DOHH2 (cell line): ENCODE measurements around the gene TSC22D3.

Experiments used
- H3F3A ChIP-seq: fragments of 200-600 bp; sonication (generic), shearing (Covaris generic); 2 replicates; pipeline ENCODE4 v1.6.0; 2016; ENCODE audit warnings: antibody characterized with exemption, mild to moderate bottlenecking; ENCODE audit not compliant: control insufficient read depth, insufficient read depth
- H3K27ac ChIP-seq: fragments of 200-600 bp; sonication (generic); 2 replicates; pipeline ENCODE4 v1.5.1; 2014; ENCODE audit warnings: low read depth, mild to moderate bottlenecking, low read length, moderate library complexity
- H3K27me3 ChIP-seq: fragments of 200-600 bp; sonication (generic); 2 replicates; pipeline ENCODE4 v1.6.1; 2014; ENCODE audit warnings: mild to moderate bottlenecking, low read length, mixed read lengths; ENCODE audit not compliant: control insufficient read depth
- H3K36me3 ChIP-seq: fragments of 200-600 bp; sonication (generic); 2 replicates; pipeline ENCODE4 v1.6.1; 2014; ENCODE audit warnings: mild to moderate bottlenecking, low read length, moderate library complexity, mixed read lengths; ENCODE audit not compliant: control insufficient read depth
- H3K4me1 ChIP-seq: fragments of 200-600 bp; sonication (generic); 2 replicates; pipeline ENCODE4 v1.6.1; 2014; ENCODE audit warnings: mild to moderate bottlenecking, low read length, mixed read lengths; ENCODE audit not compliant: control insufficient read depth
- H3K4me2 ChIP-seq: fragments of 200-600 bp; sonication (generic); 2 replicates; pipeline ENCODE4 v1.6.0; 2014; ENCODE audit warnings: mild to moderate bottlenecking, low read length, moderate library complexity
- H3K4me3 ChIP-seq: fragments of 200-600 bp; sonication (generic); 2 replicates; pipeline ENCODE4 v1.5.1; 2014; ENCODE audit warnings: mild to moderate bottlenecking, low read length, mixed read lengths
- H3K79me2 ChIP-seq: fragments of 200-600 bp; sonication (generic); 2 replicates; pipeline ENCODE4 v1.6.1; 2014; ENCODE audit warnings: mild to moderate bottlenecking, low read length, mixed read lengths; ENCODE audit not compliant: control insufficient read depth
- H3K9me2 ChIP-seq: fragments of 200-600 bp; sonication (generic); replicated peaks from 2 replicates; pipeline ENCODE4 v1.6.1; 2014; ENCODE audit warnings: mild to moderate bottlenecking, low read length, mixed read lengths; ENCODE audit not compliant: control insufficient read depth
- H3K9me3 ChIP-seq: fragments of 200-600 bp; sonication (generic); 2 replicates; pipeline ENCODE4 v1.6.1; 2014; ENCODE audit warnings: antibody characterized with exemption, low read length, mixed read lengths; ENCODE audit not compliant: control insufficient read depth, insufficient read depth
- H4K20me1 ChIP-seq: fragments of 200-600 bp; sonication (generic); 2 replicates; pipeline ENCODE4 v1.6.0; 2014; ENCODE audit warnings: low read depth, mild to moderate bottlenecking, antibody characterized with exemption, low read length, moderate library complexity; ENCODE audit not compliant: control insufficient read depth, insufficient read depth
- CTCF ChIP-seq: fragments of 200-600 bp; sonication (generic); IDR thresholded peaks from one replicate; pipeline ENCODE4 v1.5.1; 2014; ENCODE audit warnings: antibody characterized with exemption, mild to moderate bottlenecking, low read depth, low read length; ENCODE audit not compliant: poor library complexity, severe bottlenecking
- EZH2phosphoT487 ChIP-seq: fragments of 200-600 bp; sonication (generic); IDR thresholded peaks from 2 replicates; pipeline ENCODE4 v1.6.1; 2017; ENCODE audit warnings: borderline replicate concordance, mild to moderate bottlenecking, antibody characterized with exemption, low read length, moderate library complexity, mixed read lengths

TSC22D3 gene

GRCh38 chrX:107716816-107717700, 58.5 kb downstream of the TSC22D3 start:
- Histone ChIP-seq H3K36me3 (peaks cover 34% of the 10 kb centered on the region), H3K27ac (peak overlapping the region; percentile 85), H4K20me1 (no peaks in the 10 kb centered on the region), H3K4me3 (peak overlapping the region; percentile 81), H3K4me2 (peak overlapping the region; percentile 87), H3K9me3 (no peaks in the 10 kb centered on the region), H3K79me2 (peaks cover 13% of the 10 kb centered on the region), H3F3A (peaks cover 5% of the 10 kb centered on the region; the same call in 1 of the 2 replicates), H3K4me1 (peaks cover 65% of the 10 kb centered on the region), H3K27me3 (no peaks in the 10 kb centered on the region), H3K9me2 (no peaks in the 10 kb centered on the region)
- no peak for TF ChIP-seq EZH2phosphoT487
- TF ChIP-seq CTCF: no peak

DNA sequence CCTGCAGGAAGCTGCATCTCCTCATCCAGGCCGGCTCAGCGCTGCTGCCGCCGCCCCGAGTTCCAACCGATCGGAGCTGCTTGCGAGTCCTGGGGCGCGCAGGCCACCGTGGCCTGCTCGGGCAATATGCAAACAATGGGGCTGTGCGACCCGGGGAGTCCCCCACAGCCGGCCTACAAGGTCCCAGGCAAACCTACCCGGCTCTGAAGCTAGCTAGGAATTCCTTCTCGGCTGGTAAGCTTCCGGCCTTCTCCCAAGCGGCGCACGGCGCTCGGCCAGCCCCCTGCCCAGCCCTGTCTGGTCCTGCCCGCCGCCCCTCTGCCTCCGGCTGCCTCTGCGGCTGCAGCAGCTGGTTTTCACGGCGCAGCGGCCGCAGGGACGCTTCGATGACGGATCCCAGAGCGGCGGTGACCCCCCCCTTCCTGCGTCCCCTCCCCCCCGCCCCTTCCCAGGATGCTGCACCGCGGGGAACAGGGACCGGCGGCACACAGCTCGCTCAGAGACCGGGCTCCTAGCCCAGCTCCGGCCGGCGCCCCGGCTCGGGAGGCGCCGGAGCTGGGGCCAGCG, 59.4 kb downstream of the TSC22D3 start:
- peak overlapping the region; percentile 85 for H3K27ac ChIP-seq

DNA sequence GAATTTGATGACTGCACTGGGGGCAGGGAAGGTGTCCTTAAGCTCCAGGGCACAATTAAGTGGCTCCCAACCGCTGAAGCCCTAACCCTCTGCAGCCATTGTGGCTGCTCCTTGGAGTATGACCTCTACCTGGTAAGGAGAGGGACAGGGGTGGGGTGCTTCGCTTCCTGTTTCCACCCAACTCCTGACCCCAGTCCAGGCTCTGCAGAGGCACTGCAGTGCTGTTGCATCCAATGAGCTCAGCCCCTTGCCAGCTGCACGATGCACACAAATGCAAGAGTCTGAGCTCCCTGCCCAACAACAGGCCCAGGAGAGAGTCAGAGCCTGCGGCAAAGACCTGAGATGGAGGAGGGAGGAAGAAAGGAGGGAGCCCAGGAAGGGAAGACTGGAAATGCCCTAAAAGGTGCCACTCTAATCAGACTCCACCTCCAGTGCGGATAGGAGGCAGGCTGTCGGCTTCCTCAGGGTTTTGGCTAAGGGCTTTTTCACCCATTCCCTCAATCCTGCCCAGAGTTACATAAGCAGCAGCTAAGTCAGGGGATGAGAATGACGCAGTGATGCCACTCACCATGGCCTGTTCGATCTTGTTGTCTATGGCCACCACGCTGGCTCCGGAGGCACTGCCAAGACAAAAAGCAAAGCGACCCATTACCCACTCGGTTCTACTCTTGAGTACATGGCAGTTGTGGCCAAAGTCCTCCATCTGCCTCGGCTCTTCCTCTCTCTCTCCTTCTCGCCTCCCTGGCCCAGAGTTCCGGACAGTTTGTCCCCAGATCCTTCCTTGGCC, 60.1 kb downstream of the TSC22D3 start:
- Histone ChIP-seq H3F3A (peaks cover 7% of the 10 kb centered on the region; the same call in 1 of the 2 replicates), H3K27me3 (no peaks in the 10 kb centered on the region), H4K20me1 (no peaks in the 10 kb centered on the region), H3K27ac (peak overlapping the region; percentile 85), H3K79me2 (peaks cover 13% of the 10 kb centered on the region), H3K4me2 (peak overlapping the region; percentile 87), H3K9me3 (no peaks in the 10 kb centered on the region), H3K4me3 (peak overlapping the region; percentile 81), H3K9me2 (no peaks in the 10 kb centered on the region), H3K4me1 (peaks cover 64% of the 10 kb centered on the region), H3K36me3 (peaks cover 34% of the 10 kb centered on the region)
- TF ChIP-seq EZH2phosphoT487 (no peak), CTCF (no peak)

More for the DNA sequence above, 59.4 kb downstream of the TSC22D3 start:
- H3K9me2 ChIP-seq: no peaks in the 10 kb centered on the region
- no peaks in the 10 kb centered on the region for H3K9me3 ChIP-seq
- H4K20me1 ChIP-seq: no peaks in the 10 kb centered on the region
- no peak for TF ChIP-seq CTCF
- TF ChIP-seq EZH2phosphoT487: no peak
- peak overlapping the region; percentile 81 for H3K4me3 ChIP-seq
- H3K36me3 ChIP-seq: peaks cover 34% of the 10 kb centered on the region
- H3K27me3 ChIP-seq: no peaks in the 10 kb centered on the region
- H3K4me1 ChIP-seq: peaks cover 64% of the 10 kb centered on the region
- peaks cover 13% of the 10 kb centered on the region for H3K79me2 ChIP-seq
- peak overlapping the region; percentile 87 for H3K4me2 ChIP-seq
- peaks cover 6% of the 10 kb centered on the region; the same call in 1 of the 2 replicates for H3F3A ChIP-seq
